ENCODE measurements around the gene REM1.

Gene REM1

GRCh38 chr20:31489152-31489551, 14.1 kb downstream of the REM1 start:
- no peak overlapping the region for H3K4me3 ChIP-seq (ENCODE audit: low read depth, low read length)
- no peak for TF ChIP-seq CTCF (IDR thresholded peaks at IDR 0.05; ENCODE audit: borderline replicate concordance, insufficient read depth, low read depth, low read length)

GRCh38 chr20:31490752-31491151, 15.7 kb downstream of the REM1 start:
- no peak for TF ChIP-seq CTCF (IDR thresholded peaks at IDR 0.05; ENCODE audit: borderline replicate concordance, insufficient read depth, low read depth, low read length)
- H3K4me3 ChIP-seq (ENCODE audit: low read depth, low read length) = no peak overlapping the region

GRCh38 chr20:31494131-31494530, 19.0 kb downstream of the REM1 start:
- no peak overlapping the region for H3K4me3 ChIP-seq (ENCODE audit: low read depth, low read length)
- TF ChIP-seq CTCF (IDR thresholded peaks at IDR 0.05; ENCODE audit: borderline replicate concordance, insufficient read depth, low read depth, low read length) = 0 out of 2 replicates have a peak, but pooled peaks have one; percentile 14

GRCh38 chr20:31496761-31497295, 21.7 kb downstream of the REM1 start:
- no peak for TF ChIP-seq CTCF (IDR thresholded peaks at IDR 0.05; ENCODE audit: borderline replicate concordance, insufficient read depth, low read depth, low read length)
- H3K4me3 ChIP-seq (ENCODE audit: low read depth, low read length) = no peak overlapping the region

DNA sequence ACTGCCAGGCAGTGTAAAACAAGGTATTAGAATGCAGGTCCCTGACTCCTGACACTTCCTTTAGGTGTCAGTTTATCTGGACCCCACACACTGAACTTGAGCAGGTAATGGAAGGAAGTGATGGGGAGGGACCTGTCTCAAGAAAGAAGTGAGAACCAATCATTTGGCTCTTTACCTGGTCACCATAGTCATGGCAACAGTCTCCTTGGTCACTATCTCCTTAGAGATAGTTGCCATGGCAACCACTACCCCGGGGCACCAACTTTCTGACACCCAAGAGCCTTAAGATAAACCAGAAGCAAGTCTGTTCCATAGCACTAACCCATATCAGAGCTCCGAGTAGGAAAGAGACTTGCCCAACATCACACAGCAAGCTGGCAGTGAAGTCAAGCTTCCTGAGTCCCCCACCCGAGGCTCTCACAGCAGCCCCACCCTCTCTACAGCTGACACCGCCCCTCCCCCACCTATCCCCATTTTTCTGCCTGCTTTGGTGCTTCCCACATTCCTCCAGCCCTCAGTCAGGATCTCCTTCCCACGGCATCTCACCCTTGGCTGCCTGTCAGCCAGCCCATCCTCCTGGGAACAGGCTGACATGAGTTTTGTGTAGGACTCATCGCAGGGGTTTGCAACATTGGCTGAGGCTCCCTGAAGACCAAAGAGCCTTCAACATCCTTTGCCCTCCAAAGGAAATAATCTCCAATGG, 22.9 kb downstream of the REM1 start:
- H3K4me3 ChIP-seq (ENCODE audit: low read depth, low read length) = no peak overlapping the region
- no peak for TF ChIP-seq CTCF (IDR thresholded peaks at IDR 0.05; ENCODE audit: borderline replicate concordance, insufficient read depth, low read depth, low read length)

- TF ChIP-seq CTCF (IDR thresholded peaks at IDR 0.05; ENCODE audit: borderline replicate concordance, insufficient read depth, low read depth, low read length) = no peak
- H3K4me3 ChIP-seq (ENCODE audit: low read depth, low read length) = no peak overlapping the region
These were observed 25.4 kb downstream of the REM1 start for GRCh38 chr20:31500527-31500926.

Data from GM12875 (cell line).